Neuron (in vitro differentiated cells): ENCODE measurements around the gene FBXO7.

Experiments used
- H2AFZ ChIP-seq: one replicate; pipeline ENCODE4 v1.6.1; 2013; ENCODE audit warnings: low read depth, mild to moderate bottlenecking, inconsistent platforms, low read length, moderate library complexity
- H3K27me3 ChIP-seq: one replicate; pipeline ENCODE4 v1.6.1; 2013; ENCODE audit warnings: low read length; ENCODE audit not compliant: insufficient read depth
- H3K36me3 ChIP-seq: one replicate; pipeline ENCODE4 v1.6.1; 2013; ENCODE audit warnings: low read length; ENCODE audit not compliant: insufficient read depth
- H3K4me1 ChIP-seq: one replicate; pipeline ENCODE4 v1.6.1; 2013; ENCODE audit warnings: low read length; ENCODE audit not compliant: insufficient read depth
- H3K4me3 ChIP-seq: 2 replicates; pipeline ENCODE4 v1.5.1; 2013; ENCODE audit warnings: mild to moderate bottlenecking, low read length, moderate library complexity
- H3K9me3 ChIP-seq: one replicate; pipeline ENCODE4 v1.6.1; 2013; ENCODE audit warnings: low read length

The FBXO7 gene

GRCh38 chr22:32499666-32500065, 25.1 kb downstream of the FBXO7 start:
- H3K36me3 ChIP-seq, result peaks cover 36% of the 10 kb centered on the region
- H3K4me1 ChIP-seq, result peaks cover 9% of the 10 kb centered on the region
- no peaks in the 10 kb centered on the region for H3K27me3 ChIP-seq
- no peak overlapping the region for H3K4me3 ChIP-seq
- H3K9me3 ChIP-seq, result no peaks in the 10 kb centered on the region
- H2AFZ ChIP-seq, result no peak overlapping the region

- no peak overlapping the region for H2AFZ ChIP-seq
- peaks cover 9% of the 10 kb centered on the region for H3K4me1 ChIP-seq
- no peaks in the 10 kb centered on the region for H3K9me3 ChIP-seq
- H3K27me3 ChIP-seq, result no peaks in the 10 kb centered on the region
- no peak overlapping the region for H3K4me3 ChIP-seq
- peaks cover 19% of the 10 kb centered on the region for H3K36me3 ChIP-seq
These were observed 27.5 kb downstream of the FBXO7 start for GRCh38 chr22:32501836-32502752.

- no peaks in the 10 kb centered on the region for H3K27me3 ChIP-seq
- no peaks in the 10 kb centered on the region for H3K4me1 ChIP-seq
- H2AFZ ChIP-seq, result no peak overlapping the region
- H3K9me3 ChIP-seq, result no peaks in the 10 kb centered on the region
- H3K36me3 ChIP-seq, result no peaks in the 10 kb centered on the region
- no peak overlapping the region for H3K4me3 ChIP-seq
These were observed 34.4 kb downstream of the FBXO7 start for GRCh38 chr22:32509045-32509444.

- Histone ChIP-seq H3K4me1 (no peaks in the 10 kb centered on the region), H3K4me3 (no peak overlapping the region), H3K27me3 (no peaks in the 10 kb centered on the region), H3K9me3 (no peaks in the 10 kb centered on the region), H2AFZ (no peak overlapping the region), H3K36me3 (no peaks in the 10 kb centered on the region)
These were observed 36.7 kb downstream of the FBXO7 start for GRCh38 chr22:32511274-32511673.

GRCh38 chr22:32511776-32512175, 37.2 kb downstream of the FBXO7 start:
- H2AFZ ChIP-seq, result no peak overlapping the region
- H3K27me3 ChIP-seq, result no peaks in the 10 kb centered on the region
- H3K4me3 ChIP-seq, result no peak overlapping the region
- H3K36me3 ChIP-seq, result no peaks in the 10 kb centered on the region
- H3K4me1 ChIP-seq, result no peaks in the 10 kb centered on the region
- H3K9me3 ChIP-seq, result no peaks in the 10 kb centered on the region

GRCh38 chr22:32512267-32512982, 37.8 kb downstream of the FBXO7 start:
- Histone ChIP-seq H3K9me3 (peaks cover 2% of the 10 kb centered on the region), H3K36me3 (no peaks in the 10 kb centered on the region), H3K4me3 (no peak overlapping the region), H3K27me3 (no peaks in the 10 kb centered on the region), H3K4me1 (no peaks in the 10 kb centered on the region), H2AFZ (no peak overlapping the region)

GRCh38 chr22:32515084-32515483, 40.5 kb downstream of the FBXO7 start:
- Histone ChIP-seq H3K27me3 (no peaks in the 10 kb centered on the region), H3K4me3 (no peak overlapping the region), H2AFZ (no peak overlapping the region), H3K4me1 (no peaks in the 10 kb centered on the region), H3K9me3 (peaks cover 2% of the 10 kb centered on the region), H3K36me3 (no peaks in the 10 kb centered on the region)

- Histone ChIP-seq H3K9me3 (peaks cover 2% of the 10 kb centered on the region), H3K4me3 (no peak overlapping the region), H3K36me3 (no peaks in the 10 kb centered on the region), H3K27me3 (no peaks in the 10 kb centered on the region), H3K4me1 (no peaks in the 10 kb centered on the region), H2AFZ (no peak overlapping the region)
These were observed 42.9 kb downstream of the FBXO7 start for GRCh38 chr22:32517488-32517887.

- Histone ChIP-seq H2AFZ (no peak overlapping the region), H3K4me3 (no peak overlapping the region), H3K27me3 (peaks cover 2% of the 10 kb centered on the region), H3K36me3 (no peaks in the 10 kb centered on the region), H3K4me1 (no peaks in the 10 kb centered on the region), H3K9me3 (peaks cover 2% of the 10 kb centered on the region)
These were observed 43.3 kb downstream of the FBXO7 start for GRCh38 chr22:32517921-32518320.

- H3K4me3 ChIP-seq, result no peak overlapping the region
- peaks cover 2% of the 10 kb centered on the region for H3K27me3 ChIP-seq
- H3K9me3 ChIP-seq, result peaks cover 2% of the 10 kb centered on the region
- no peak overlapping the region for H2AFZ ChIP-seq
- H3K36me3 ChIP-seq, result no peaks in the 10 kb centered on the region
- H3K4me1 ChIP-seq, result no peaks in the 10 kb centered on the region
These were observed 43.8 kb downstream of the FBXO7 start for GRCh38 chr22:32518381-32518780.

- Histone ChIP-seq H3K36me3 (no peaks in the 10 kb centered on the region), H3K4me3 (no peak overlapping the region), H3K27me3 (peaks cover 2% of the 10 kb centered on the region), H3K9me3 (peaks cover 2% of the 10 kb centered on the region), H2AFZ (no peak overlapping the region), H3K4me1 (no peaks in the 10 kb centered on the region)
These were observed 44.2 kb downstream of the FBXO7 start for GRCh38 chr22:32518848-32519247.

- no peak overlapping the region for H2AFZ ChIP-seq
- H3K27me3 ChIP-seq, result peaks cover 4% of the 10 kb centered on the region
- H3K4me1 ChIP-seq, result no peaks in the 10 kb centered on the region
- H3K4me3 ChIP-seq, result no peak overlapping the region
- H3K9me3 ChIP-seq, result peaks cover 2% of the 10 kb centered on the region
- H3K36me3 ChIP-seq, result no peaks in the 10 kb centered on the region
These were observed 46.0 kb downstream of the FBXO7 start for GRCh38 chr22:32520612-32521011.

- Histone ChIP-seq H2AFZ (no peak overlapping the region), H3K27me3 (peaks cover 4% of the 10 kb centered on the region), H3K9me3 (peaks cover under 1% of the 10 kb centered on the region), H3K4me3 (no peak overlapping the region), H3K36me3 (no peaks in the 10 kb centered on the region), H3K4me1 (no peaks in the 10 kb centered on the region)
These were observed 47.6 kb downstream of the FBXO7 start for GRCh38 chr22:32522237-32522636.
